Gastroesophageal sphincter (tissue), 4 donors: Measurements from ENCODE around the gene TPRX2. TPM values are rescaled to one million over a fixed set of nuclear protein-coding genes. Genes with fewer than 3 reads are reported as not detected.

ENCODE experiments used
- ATAC-seq: fragments of 150-250 bp; one replicate; pipeline ENCODE4 v1.9.1; 2016; ENCODE audit warnings: mild to moderate bottlenecking, moderate library complexity
- H3K27ac ChIP-seq, 4 donors: fragments of 200-600 bp; sonication (generic) in 3 of 4; 1 replicate in 3 of 4; 2 replicates in 1 of 4; pipeline ENCODE4 v1.5.1; 2016 to 2019
- H3K27me3 ChIP-seq: fragments of 200-600 bp; sonication (generic); one replicate; pipeline ENCODE4 v1.5.1; 2019
- H3K36me3 ChIP-seq, 2 donors: fragments of 200-600 bp; sonication (generic); one replicate each; pipeline ENCODE4 v1.5.1; 2019; ENCODE audit warnings: control low read depth in 1 of 2
- H3K4me1 ChIP-seq, 3 donors: fragments of 200-600 bp; sonication (generic); 1 replicate in 2 of 3; 2 replicates in 1 of 3; pipeline ENCODE4 v1.5.1; 2016 to 2019; ENCODE audit warnings: control low read depth in 2 of 3
- H3K4me3 ChIP-seq, 2 donors: fragments of 200-600 bp; sonication (generic); one replicate each; pipeline ENCODE4 v1.5.1; 2019; ENCODE audit warnings: mild to moderate bottlenecking in 1 of 2, moderate library complexity in 1 of 2
- H3K9me3 ChIP-seq, 3 donors: fragments of 200-600 bp; sonication (generic); one replicate each; pipeline ENCODE4 v1.5.1; 2017 to 2019; ENCODE audit warnings: control low read depth in 2 of 3
- EP300 ChIP-seq: sonication (generic); formaldehyde crosslinking; IDR thresholded peaks from one replicate; pipeline ENCODE4 v1.6.1; 2017; ENCODE audit warnings: antibody characterized with exemption, mild to moderate bottlenecking
- POLR2A ChIP-seq, 2 donors: fragments of 450-650 bp; IDR thresholded peaks; one replicate each; pipeline ENCODE4 v1.6.1; 2017; ENCODE audit warnings: antibody characterized with exemption in 2 of 2, mild to moderate bottlenecking in 2 of 2, moderate library complexity in 1 of 2
- POLR2AphosphoS5 ChIP-seq: sonication (generic); formaldehyde crosslinking; IDR thresholded peaks from one replicate; pipeline ENCODE4 v1.6.1; 2017; ENCODE audit warnings: antibody characterized with exemption
- WGBS, 2 donors: methylation state at CpG; one replicate each; pipeline ENCODE4 v1.1.5; 2018; ENCODE audit warnings: low coverage in 1 of 2; 5-methylcytosine and 5-hydroxymethylcytosine counted together
- total RNA-seq, 4 donors: library from RNA; depleted of rRNA; stranded (reverse); fragments of >200 nt; gene quantifications; one replicate each; pipeline ENCODE4 v1.1.0, GENCODE V29; 2016
- TF ChIP-seq, protein P1 (sequence below), 4 experiments: fragments of 200-600 bp in 2 of 4; fragments of 450-650 bp in 2 of 4; sonication (generic) in 1 of 4; IDR thresholded peaks; one replicate each; pipeline ENCODE4 v1.5.1; 2017 to 2019; ENCODE audit warnings: antibody characterized with exemption in 4 of 4, mild to moderate bottlenecking in 2 of 4, moderate library complexity in 2 of 4

TPRX2 gene
- total RNA-seq, 4 donors from 2014 or later: not detected

GRCh38 chr19:47820410-47820809 lies 38.6 kb upstream of the TPRX2 start:
- WGBS, 2 donors: 51% methylated on average over 2 of the region's 2 CpGs; no CpG with 5 or more reads in 1 of the 2 donors
- Histone ChIP-seq H3K4me1 (no peaks in the 10 kb centered on the region), H3K36me3 (no peaks in the 10 kb centered on the region), H3K27ac (no peak overlapping the region), H3K9me3 (no peaks in the 10 kb centered on the region), H3K27me3 (peaks cover 59% of the 10 kb centered on the region), H3K4me3 (no peak overlapping the region)
- TF ChIP-seq POLR2A (IDR thresholded peaks at IDR 0.05): no peak
- no peak for ATAC-seq

GRCh38 chr19:47821460-47822020 lies 37.5 kb upstream of the TPRX2 start, which contains the start of gene CRX:
Gene CRX, plus strand, starts transcription at chr19:47821937. Its CDS starts 12,507 bp downstream, at chr19:47834444.
- Histone ChIP-seq H3K27me3 (peaks cover 59% of the 10 kb centered on the region), H3K9me3 (peaks cover 0 to under 1% (median 0%) of the 10 kb centered on the region in 3 donors), H3K27ac (no peak within 1 kb of the TSS), H3K4me1 (no peaks in the 10 kb centered on the region), H3K4me3 (no peak within 1 kb of the TSS), H3K36me3 (no peaks in the 10 kb centered on the region)
- no peak for ATAC-seq
- TF ChIP-seq POLR2AphosphoS5: no peak
- TF ChIP-seq, protein P1, sequence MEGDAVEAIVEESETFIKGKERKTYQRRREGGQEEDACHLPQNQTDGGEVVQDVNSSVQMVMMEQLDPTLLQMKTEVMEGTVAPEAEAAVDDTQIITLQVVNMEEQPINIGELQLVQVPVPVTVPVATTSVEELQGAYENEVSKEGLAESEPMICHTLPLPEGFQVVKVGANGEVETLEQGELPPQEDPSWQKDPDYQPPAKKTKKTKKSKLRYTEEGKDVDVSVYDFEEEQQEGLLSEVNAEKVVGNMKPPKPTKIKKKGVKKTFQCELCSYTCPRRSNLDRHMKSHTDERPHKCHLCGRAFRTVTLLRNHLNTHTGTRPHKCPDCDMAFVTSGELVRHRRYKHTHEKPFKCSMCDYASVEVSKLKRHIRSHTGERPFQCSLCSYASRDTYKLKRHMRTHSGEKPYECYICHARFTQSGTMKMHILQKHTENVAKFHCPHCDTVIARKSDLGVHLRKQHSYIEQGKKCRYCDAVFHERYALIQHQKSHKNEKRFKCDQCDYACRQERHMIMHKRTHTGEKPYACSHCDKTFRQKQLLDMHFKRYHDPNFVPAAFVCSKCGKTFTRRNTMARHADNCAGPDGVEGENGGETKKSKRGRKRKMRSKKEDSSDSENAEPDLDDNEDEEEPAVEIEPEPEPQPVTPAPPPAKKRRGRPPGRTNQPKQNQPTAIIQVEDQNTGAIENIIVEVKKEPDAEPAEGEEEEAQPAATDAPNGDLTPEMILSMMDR (IDR thresholded peaks at IDR 0.05): no peak
- no peak for TF ChIP-seq EP300
- no peak for TF ChIP-seq POLR2A (IDR thresholded peaks at IDR 0.05)
- 42 to 65% methylated on average over 6 to 10 of the region's 15 CpGs for WGBS, 2 donors

- TF ChIP-seq POLR2A (IDR thresholded peaks at IDR 0.05): no peak
- TF ChIP-seq, protein P1 (IDR thresholded peaks at IDR 0.05): no peak
- no peak for TF ChIP-seq POLR2AphosphoS5
- TF ChIP-seq EP300: no peak
- ATAC-seq: no peak
- WGBS, 2 donors: no CpG with 5 or more reads among the region's 6 CpGs
- H3K9me3 ChIP-seq: peaks cover 0 to 5% (median 0%) of the 10 kb centered on the region in 3 donors
- no peaks in the 10 kb centered on the region for H3K36me3 ChIP-seq
- peaks cover 43% of the 10 kb centered on the region for H3K27me3 ChIP-seq
- no peaks in the 10 kb centered on the region for H3K4me1 ChIP-seq
- H3K4me3 ChIP-seq: no peak overlapping the region
- no peak overlapping the region for H3K27ac ChIP-seq
Measured at GRCh38 chr19:47824396-47824795, 34.6 kb upstream of the TPRX2 start.

DNA sequence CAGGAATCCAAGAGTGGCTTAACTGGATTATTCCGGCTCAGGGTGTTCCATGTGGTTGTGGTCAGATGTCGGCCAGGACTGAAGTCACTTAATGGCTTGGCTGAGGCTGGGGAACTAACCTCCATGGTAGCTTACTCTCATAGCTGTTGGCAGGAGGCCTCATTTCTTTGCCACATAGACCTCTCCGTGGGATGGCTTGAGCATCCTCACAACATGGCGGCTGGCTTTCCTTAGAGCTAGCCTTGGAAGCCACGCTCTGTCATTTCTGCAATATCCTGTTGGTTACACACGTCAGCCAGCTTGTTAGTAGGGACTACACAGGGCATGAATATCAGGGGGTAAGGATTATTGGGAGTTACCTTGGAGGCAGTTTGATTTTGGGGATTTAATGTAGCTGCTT lies 32.2 kb upstream of the TPRX2 start:
- no peak overlapping the region for H3K4me3 ChIP-seq
- H3K27me3 ChIP-seq: peaks cover 37% of the 10 kb centered on the region
- no peak for ATAC-seq
- TF ChIP-seq POLR2A (IDR thresholded peaks at IDR 0.05) (no peak), EP300 (no peak), POLR2AphosphoS5 (no peak)
- TF ChIP-seq, protein P1 (IDR thresholded peaks at IDR 0.05): no peak
- H3K27ac ChIP-seq: no peak overlapping the region
- H3K36me3 ChIP-seq: no peaks in the 10 kb centered on the region
- peaks cover 0 to 5% (median 0%) of the 10 kb centered on the region in 3 donors for H3K9me3 ChIP-seq
- 78 to 79% methylated on average over 2 of the region's 6 CpGs for WGBS, 2 donors
- H3K4me1 ChIP-seq: no peaks in the 10 kb centered on the region

GRCh38 chr19:47832723-47833122 lies 26.3 kb upstream of the TPRX2 start:
- no peak for TF ChIP-seq POLR2A (IDR thresholded peaks at IDR 0.05)
- TF ChIP-seq, protein P1 (IDR thresholded peaks at IDR 0.05): no peak
- no peak for TF ChIP-seq EP300
- no peak for TF ChIP-seq POLR2AphosphoS5
- Histone ChIP-seq H3K36me3 (no peaks in the 10 kb centered on the region), H3K4me3 (no peak overlapping the region), H3K4me1 (no peaks in the 10 kb centered on the region), H3K9me3 (no peaks in the 10 kb centered on the region), H3K27ac (no peak overlapping the region), H3K27me3 (peaks cover 36% of the 10 kb centered on the region)
- no peak for ATAC-seq
- WGBS, 2 donors: 88% methylated on average over 4 of the region's 4 CpGs; no CpG with 5 or more reads in 1 of the 2 donors
